Ovary (tissue), 10 donors: ENCODE results near the gene DEFB112. TPM values are rescaled to one million over a fixed set of nuclear protein-coding genes. Genes with fewer than 3 reads are reported as not detected.

ENCODE experiments used
- DNase-seq, 5 donors: peaks; one replicate each; pipeline ENCODE4 v3.0.0-alpha.2; 2019 to 2020
- H3K27ac ChIP-seq, 2 donors: fragments of 200-600 bp; one replicate each; pipeline versions ENCODE4 v1.5.1 to v1.8.0; 2019 to 2022
- H3K27me3 ChIP-seq: fragments of 200-600 bp; one replicate; pipeline ENCODE4 v1.8.0; 2022
- H3K36me3 ChIP-seq: fragments of 200-600 bp; sonication (generic); one replicate; pipeline ENCODE4 v1.5.1; 2019
- H3K4me1 ChIP-seq: one replicate; pipeline ENCODE4 v1.8.1; 2013; ENCODE audit warnings: mild to moderate bottlenecking, moderate library complexity; ENCODE audit not compliant: insufficient read depth
- H3K4me3 ChIP-seq: fragments of 200-600 bp; sonication (generic); one replicate; pipeline ENCODE4 v1.5.1; 2017
- H3K9me3 ChIP-seq, 2 donors: fragments of 200-600 bp in 1 of 2; sonication (generic) in 1 of 2; one replicate each; pipeline versions ENCODE4 v1.5.1 to v1.8.1; 2013 to 2019; ENCODE audit warnings: mild to moderate bottlenecking in 1 of 2, moderate library complexity in 1 of 2
- EP300 ChIP-seq: sonication (generic); formaldehyde crosslinking; IDR thresholded peaks from one replicate; pipeline ENCODE4 v1.6.1; 2017; ENCODE audit warnings: antibody characterized with exemption
- POLR2A ChIP-seq: fragments of 450-650 bp; IDR thresholded peaks from one replicate; pipeline ENCODE4 v1.6.1; 2017; ENCODE audit warnings: antibody characterized with exemption, mild to moderate bottlenecking, moderate library complexity
- WGBS, 3 donors: extraction: QIAGEN DNeasy Blood & Tissue Kit in 1 of 3; methylation state at CpG; one replicate each; pipeline versions ENCODE4 v1.1.5 to v1.1.7; 2013 to 2017; 5-methylcytosine and 5-hydroxymethylcytosine counted together
- intact Hi-C, 4 donors: fragments of 100-400 bp; cut with DNase I; formaldehyde crosslinking; loops; one replicate each; pipeline versions ENCODE4 v1.11.0 to v1.15.1; 2022 to 2023
- long read RNA-seq, 3 donors: library from polyadenylated mRNA in 2 of 3; unstranded in 2 of 3; transcript quantifications; one replicate each; pipeline ENCODE4 v2.0.0 and lab custom pipeline, GENCODE V29; 2021 to 2026
- polyA plus RNA-seq, 2 donors: library from polyadenylated mRNA; stranded (reverse); fragments of 200-250 nt in 1 of 2; fragments of 350-450 nt in 1 of 2; fragmentation: Illumina TruSeq in 1 of 2; extraction: RNeasy Lipid Tissue Mini Kit (QIAGEN cat#74804) in 1 of 2; gene quantifications; one replicate each; pipeline ENCODE4 v1.2.3, GENCODE V29; 2013 to 2014
- total RNA-seq, 7 donors: library from RNA; depleted of rRNA in 2 of 7; stranded (reverse); fragments of >200 nt in 2 of 7; fragmentation: NEBNext Ultra II Directional in 3 of 7; extraction: Animal tissue kit (Norgen Biotek cat#: 25700) in 3 of 7; gene quantifications; one replicate each; pipeline versions ENCODE4 v1.1.0 to v1.2.4, GENCODE V29; 2016 to 2023
- TF ChIP-seq, protein P1 (sequence below), 3 donors: fragments of 450-650 bp in 2 of 3; fragments of 200-600 bp in 1 of 3; IDR thresholded peaks; one replicate each; pipeline versions ENCODE4 v1.5.1 to v1.8.0; 2016 to 2022; ENCODE audit warnings: antibody characterized with exemption in 3 of 3, mild to moderate bottlenecking in 1 of 3
- donor health status: DM: no; HTN: no; CAD: no; lungs with moderate emphysema.
- donor health status: DM: no; HTN: no; CAD: no.
- donor health status: Bipolar disorder and iron deficiency.
- donor health status: DM: yes; HTN: yes; CAD: no.
- donor health status: DM: no; HTN: no; CAD: no.
- donor health status: DM: yes; HTN: yes; CAD: no.

The DEFB112 gene, protein sequence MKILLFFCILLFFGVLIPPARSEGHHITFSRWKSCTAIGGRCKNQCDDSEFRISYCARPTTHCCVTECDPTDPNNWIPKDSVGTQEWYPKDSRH
- total RNA-seq: not detected
- polyA plus RNA-seq: not detected
- long read RNA-seq, donor 1: 0 reads
- long read RNA-seq, donor 2: 0 reads
- long read RNA-seq, donor 3: 0 reads

DNA sequence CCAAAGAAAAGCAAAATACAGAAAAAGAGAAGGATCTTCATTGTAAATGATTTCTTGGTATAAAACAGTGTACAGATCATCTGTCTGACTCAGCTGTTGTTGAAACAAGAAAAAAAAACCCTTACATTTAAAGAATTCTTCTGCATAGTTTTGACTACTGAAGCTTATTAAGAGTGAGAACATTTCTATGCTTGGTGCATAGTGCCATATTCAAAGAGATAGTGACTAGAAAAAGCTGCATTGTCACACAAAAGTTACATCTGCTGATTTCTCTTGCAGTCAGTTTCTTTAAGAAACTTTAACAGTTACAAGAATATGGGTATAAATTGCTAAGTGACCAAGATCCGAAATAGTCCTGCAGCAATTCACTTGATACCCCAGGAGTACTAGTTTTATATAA lies at the start of gene DEFB112:
Gene DEFB112, minus strand, starts transcription at position 101 of the 400 bp plus-strand sequence. Its CDS starts 60 bp downstream, at position 41.
- H3K27me3 ChIP-seq: no peaks in the 10 kb centered on the region
- WGBS, 3 donors: 84 to 86% (median 85%) methylated on average over 1 of the region's 1 CpG
- TF ChIP-seq, protein P1, sequence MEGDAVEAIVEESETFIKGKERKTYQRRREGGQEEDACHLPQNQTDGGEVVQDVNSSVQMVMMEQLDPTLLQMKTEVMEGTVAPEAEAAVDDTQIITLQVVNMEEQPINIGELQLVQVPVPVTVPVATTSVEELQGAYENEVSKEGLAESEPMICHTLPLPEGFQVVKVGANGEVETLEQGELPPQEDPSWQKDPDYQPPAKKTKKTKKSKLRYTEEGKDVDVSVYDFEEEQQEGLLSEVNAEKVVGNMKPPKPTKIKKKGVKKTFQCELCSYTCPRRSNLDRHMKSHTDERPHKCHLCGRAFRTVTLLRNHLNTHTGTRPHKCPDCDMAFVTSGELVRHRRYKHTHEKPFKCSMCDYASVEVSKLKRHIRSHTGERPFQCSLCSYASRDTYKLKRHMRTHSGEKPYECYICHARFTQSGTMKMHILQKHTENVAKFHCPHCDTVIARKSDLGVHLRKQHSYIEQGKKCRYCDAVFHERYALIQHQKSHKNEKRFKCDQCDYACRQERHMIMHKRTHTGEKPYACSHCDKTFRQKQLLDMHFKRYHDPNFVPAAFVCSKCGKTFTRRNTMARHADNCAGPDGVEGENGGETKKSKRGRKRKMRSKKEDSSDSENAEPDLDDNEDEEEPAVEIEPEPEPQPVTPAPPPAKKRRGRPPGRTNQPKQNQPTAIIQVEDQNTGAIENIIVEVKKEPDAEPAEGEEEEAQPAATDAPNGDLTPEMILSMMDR (IDR thresholded peaks at IDR 0.05): no peak
- TF ChIP-seq EP300: no peak
- TF ChIP-seq POLR2A: no peak
- no peak for DNase-seq
- no peak within 1 kb of the TSS for H3K27ac ChIP-seq
- no peaks in the 10 kb centered on the region for H3K4me1 ChIP-seq
- intact Hi-C loops: no loop called here
- no peak within 1 kb of the TSS for H3K4me3 ChIP-seq
- H3K9me3 ChIP-seq: no peaks in the 10 kb centered on the region
- H3K36me3 ChIP-seq: no peaks in the 10 kb centered on the region

DNA sequence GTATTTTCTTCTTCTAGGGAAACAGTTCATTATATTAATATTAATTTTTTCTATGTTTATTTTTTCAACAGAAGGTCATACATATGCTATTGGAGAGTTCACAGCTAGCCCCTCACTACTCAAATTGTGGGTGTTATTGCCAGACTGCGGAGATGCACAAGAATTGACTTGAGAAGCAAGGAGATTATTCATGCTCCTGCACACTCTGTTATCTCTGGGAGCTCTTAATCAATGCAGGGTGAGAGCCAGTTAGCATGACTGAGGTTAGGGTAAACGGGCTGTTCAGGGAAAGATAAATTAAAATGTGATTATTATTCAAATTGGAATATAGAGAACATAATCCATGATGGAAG lies 48.9 kb upstream of the DEFB112 start:
- DNase-seq: no peak
- TF ChIP-seq POLR2A (no peak), EP300 (no peak)
- TF ChIP-seq, protein P1 (IDR thresholded peaks at IDR 0.05): no peak
- no peaks in the 10 kb centered on the region for H3K36me3 ChIP-seq
- no peak overlapping the region for H3K27ac ChIP-seq
- intact Hi-C loops: no loop called here
- no peak overlapping the region for H3K4me3 ChIP-seq
- H3K27me3 ChIP-seq: no peaks in the 10 kb centered on the region
- H3K9me3 ChIP-seq: no peaks in the 10 kb centered on the region
- no peaks in the 10 kb centered on the region for H3K4me1 ChIP-seq
- WGBS, 3 donors: 60 to 64% (median 63%) methylated on average over 2 of the region's 2 CpGs

DNA sequence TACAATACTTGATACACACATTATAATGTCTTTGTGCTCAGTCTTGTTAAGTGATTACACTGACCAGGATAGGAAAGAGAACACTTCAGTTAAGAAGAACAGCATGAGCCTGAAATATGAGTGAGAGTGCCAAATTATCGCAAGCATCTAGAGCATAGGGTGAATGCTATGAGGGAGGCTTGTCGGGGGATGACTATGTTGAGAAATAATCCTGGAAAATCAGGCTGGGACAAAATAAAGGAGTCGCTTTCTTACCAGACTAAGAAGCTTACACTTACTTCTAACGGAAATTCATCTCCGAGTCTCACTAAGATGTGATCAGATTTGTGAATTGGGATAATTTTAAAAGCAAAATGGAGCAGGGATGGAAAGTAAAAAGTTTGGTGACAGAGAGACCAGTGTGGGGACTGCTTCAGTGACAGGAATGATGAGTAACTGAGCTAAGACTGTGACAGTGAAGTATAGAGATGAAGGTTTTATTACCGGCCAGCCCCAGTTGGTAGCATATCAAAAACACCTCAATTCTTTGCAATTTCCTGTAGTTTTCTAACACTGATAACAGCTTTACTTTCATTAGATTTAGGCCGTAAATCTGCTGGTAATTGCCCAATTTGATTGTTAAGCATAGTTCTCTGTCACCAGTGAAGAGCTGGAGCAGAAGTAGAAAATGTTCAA lies 48.4 kb upstream of the DEFB112 start:
- H3K27me3 ChIP-seq: no peaks in the 10 kb centered on the region
- H3K4me3 ChIP-seq: no peak overlapping the region
- TF ChIP-seq EP300 (no peak), POLR2A (no peak)
- TF ChIP-seq, protein P1 (IDR thresholded peaks at IDR 0.05): no peak
- no peaks in the 10 kb centered on the region for H3K9me3 ChIP-seq
- intact Hi-C loops: no loop called here
- DNase-seq: no peak
- H3K4me1 ChIP-seq: no peaks in the 10 kb centered on the region
- WGBS, 3 donors: 68 to 74% (median 72%) methylated on average over 7 of the region's 7 CpGs
- H3K36me3 ChIP-seq: no peaks in the 10 kb centered on the region
- H3K27ac ChIP-seq: no peak overlapping the region

DNA sequence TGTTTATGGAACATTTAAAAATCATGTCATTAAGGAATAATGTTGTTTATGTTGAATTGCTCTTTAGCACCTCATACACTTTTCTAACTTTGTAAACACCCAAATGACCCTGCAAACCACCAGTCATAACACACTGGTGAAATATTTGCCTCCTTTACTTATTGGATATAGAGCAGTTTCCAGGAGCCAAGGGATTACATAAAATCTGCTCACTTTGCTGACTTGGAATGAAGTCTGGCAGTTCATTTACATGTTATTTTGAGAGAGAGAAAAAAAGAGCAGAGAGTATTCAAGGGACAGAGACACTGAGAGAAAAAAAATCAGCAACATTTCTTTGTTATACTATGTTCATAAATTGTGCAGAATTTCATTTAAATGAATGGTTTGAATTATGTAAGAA lies 46.6 kb upstream of the DEFB112 start:
- H3K27ac ChIP-seq: no peak overlapping the region
- no peak overlapping the region for H3K4me3 ChIP-seq
- no peak for DNase-seq
- H3K9me3 ChIP-seq: no peaks in the 10 kb centered on the region
- intact Hi-C loops: no loop called here
- TF ChIP-seq EP300 (no peak), POLR2A (no peak)
- TF ChIP-seq, protein P1 (IDR thresholded peaks at IDR 0.05): no peak
- H3K4me1 ChIP-seq: no peaks in the 10 kb centered on the region
- no peaks in the 10 kb centered on the region for H3K27me3 ChIP-seq
- H3K36me3 ChIP-seq: no peaks in the 10 kb centered on the region
